GM23338 (cell line): Measurements from ENCODE around the gene ANO4. TPM values are rescaled to one million over a fixed set of nuclear protein-coding genes. Genes with fewer than 3 reads are reported as not detected.

Source experiments
- ATAC-seq: fragments of 200-7000 bp; cut with Tn5 transposase; 3 replicates; pipeline ENCODE4 v1.9.1; 2020
- DNase-seq: peaks from one replicate; pipeline ENCODE4 v3.0.0-alpha.2; 2015; ENCODE audit warnings: low spot score
- H2AFZ ChIP-seq: fragments of 200-600 bp; sonication (generic); 2 replicates; pipeline ENCODE4 v1.8.0; 2016; ENCODE audit warnings: antibody characterized with exemption, mild to moderate bottlenecking, moderate library complexity
- H3F3A ChIP-seq: fragments of 200-600 bp; sonication (generic); replicated peaks from 2 replicates; pipeline ENCODE4 v1.8.0; 2017; ENCODE audit warnings: antibody characterized with exemption, mixed run types, low read depth
- H3K27ac ChIP-seq: fragments of 200-600 bp; sonication (generic); 2 replicates; pipeline ENCODE4 v1.6.1; 2016; ENCODE audit warnings: low read depth
- H3K27me3 ChIP-seq: fragments of 200-600 bp; sonication (generic); 2 replicates; pipeline ENCODE4 v1.8.0; 2016; ENCODE audit warnings: mild to moderate bottlenecking, mixed run types, moderate library complexity; ENCODE audit not compliant: insufficient read depth
- H3K36me3 ChIP-seq: fragments of 200-600 bp; sonication (generic); 2 replicates; pipeline ENCODE4 v1.8.0; 2016; ENCODE audit warnings: mild to moderate bottlenecking; ENCODE audit not compliant: insufficient read depth
- H3K4me1 ChIP-seq: fragments of 200-600 bp; sonication (generic); 2 replicates; pipeline ENCODE4 v1.8.0; 2016; ENCODE audit warnings: mild to moderate bottlenecking, moderate library complexity; ENCODE audit not compliant: insufficient read depth
- H3K4me2 ChIP-seq: fragments of 200-600 bp; sonication (generic); 2 replicates; pipeline ENCODE4 v1.7.1; 2017; ENCODE audit warnings: mixed run types
- H3K4me3 ChIP-seq: fragments of 200-600 bp; sonication (generic); 2 replicates; pipeline ENCODE4 v1.6.1; 2016; ENCODE audit warnings: mixed run types
- H3K79me2 ChIP-seq: fragments of 200-600 bp; sonication (generic); replicated peaks from 2 replicates; pipeline ENCODE4 v1.8.0; 2017; ENCODE audit warnings: mild to moderate bottlenecking; ENCODE audit not compliant: insufficient read depth
- H3K9me2 ChIP-seq: fragments of 200-600 bp; sonication (generic); 2 replicates; pipeline ENCODE4 v1.8.0; 2017; ENCODE audit not compliant: insufficient read depth
- H4K20me1 ChIP-seq: fragments of 200-600 bp; sonication (generic); replicated peaks from 2 replicates; pipeline ENCODE4 v1.8.0; 2017; ENCODE audit warnings: mild to moderate bottlenecking; ENCODE audit not compliant: insufficient read depth
- H3K27ac Mint-ChIP-seq: 2 replicates; pipeline ENCODE4 v1.8.0; 2020; ENCODE audit warnings: inconsistent platforms, mild to moderate bottlenecking, moderate library complexity, mixed read lengths
- H3K27me3 Mint-ChIP-seq: 3 replicates; pipeline ENCODE4 v1.8.0; 2022; ENCODE audit warnings: low read depth, mild to moderate bottlenecking, moderate library complexity, mixed read lengths, inconsistent platforms; ENCODE audit not compliant: insufficient read depth, poor library complexity
- H3K36me3 Mint-ChIP-seq: 3 replicates; pipeline ENCODE4 v1.8.0; 2021; ENCODE audit warnings: low read depth, mild to moderate bottlenecking, inconsistent platforms, moderate library complexity, mixed read lengths
- H3K4me1 Mint-ChIP-seq: 3 replicates; pipeline ENCODE4 v1.8.0; 2020; ENCODE audit warnings: mild to moderate bottlenecking, inconsistent platforms, mixed read lengths
- H3K4me3 Mint-ChIP-seq: 3 replicates; pipeline ENCODE4 v1.8.0; 2021; ENCODE audit warnings: moderate library complexity, mild to moderate bottlenecking, inconsistent platforms, mixed read lengths
- H3K9me3 Mint-ChIP-seq: 3 replicates; pipeline ENCODE4 v1.8.0; 2020; ENCODE audit warnings: moderate library complexity, mild to moderate bottlenecking, inconsistent platforms, mixed read lengths
- CREB1 ChIP-seq: fragments of 250-450 bp; sonication (Bioruptor Pico); IDR thresholded peaks from 2 replicates; pipeline ENCODE4 v1.5.0; 2020; ENCODE audit warnings: low read depth, mild to moderate bottlenecking, moderate library complexity
- EZH2 ChIP-seq: fragments of 200-600 bp; sonication (generic); IDR thresholded peaks from one replicate; pipeline ENCODE4 v1.8.0; 2017; ENCODE audit warnings: antibody characterized with exemption, mild to moderate bottlenecking, low read depth; ENCODE audit not compliant: unreplicated experiment
- JUNB ChIP-seq: IDR thresholded peaks from one replicate; pipeline ENCODE4 v1.6.1; 2016; ENCODE audit warnings: antibody characterized with exemption; ENCODE audit not compliant: unreplicated experiment
- NANOG ChIP-seq: IDR thresholded peaks from 2 replicates; pipeline ENCODE4 v1.6.1; 2016; ENCODE audit warnings: antibody characterized with exemption, borderline replicate concordance
- STAT1 ChIP-seq: IDR thresholded peaks from one replicate; pipeline ENCODE4 v1.6.1; 2016; ENCODE audit warnings: antibody characterized with exemption; ENCODE audit not compliant: unreplicated experiment
- ZNF114 ChIP-seq: fragments of 250-450 bp; sonication (Bioruptor Pico); IDR thresholded peaks from 2 replicates; pipeline ENCODE4 v1.5.0; 2020; ENCODE audit warnings: mild to moderate bottlenecking, moderate library complexity
- ZNF331 ChIP-seq: fragments of 250-450 bp; sonication (Bioruptor Pico); IDR thresholded peaks from 2 replicates; pipeline ENCODE4 v1.5.0; 2020; ENCODE audit warnings: low read depth, mild to moderate bottlenecking, moderate library complexity
- polyA plus RNA-seq: library from polyadenylated mRNA; unstranded; fragments of >200 nt; fragmentation: Nextera tagmentation; extraction: Ambion mirVana; gene quantifications from 2 replicates; pipeline ENCODE4 v1.2.1, GENCODE V29; 2016
- total RNA-seq: library from RNA; depleted of rRNA; stranded (reverse); fragments of >200 nt; shearing (Covaris generic); gene quantifications from 2 replicates; pipeline ENCODE4 v1.2.3, GENCODE V29; 2014
- TF ChIP-seq, protein P1 (sequence below): IDR thresholded peaks from 2 replicates; pipeline ENCODE4 v1.6.1; 2016; ENCODE audit warnings: antibody characterized with exemption
- TF ChIP-seq, protein P2 (sequence below), 2 experiments: fragments of 200-600 bp in 1 of 2; sonication (generic) in 1 of 2; conservative IDR thresholded peaks; 2 replicates each; pipeline versions ENCODE4 v1.5.1 to v1.6.1; 2016 to 2017; ENCODE audit warnings: antibody characterized with exemption in 2 of 2, low read depth in 2 of 2, mild to moderate bottlenecking in 2 of 2, moderate library complexity in 1 of 2
- TF ChIP-seq, protein P3 (sequence below): IDR thresholded peaks from one replicate; pipeline ENCODE4 v1.6.1; 2018; ENCODE audit warnings: antibody characterized with exemption; ENCODE audit not compliant: unreplicated experiment
- TF ChIP-seq, protein P4 (sequence below): fragments of 250-450 bp; sonication (Bioruptor Pico); IDR thresholded peaks from 2 replicates; pipeline ENCODE4 v1.5.0; 2020; ENCODE audit warnings: mild to moderate bottlenecking, moderate library complexity

ANO4 gene
- total and polyA plus RNA-seq, 2 experiments from 2014 or later: 1.7 to 8.7 TPM

DNA sequence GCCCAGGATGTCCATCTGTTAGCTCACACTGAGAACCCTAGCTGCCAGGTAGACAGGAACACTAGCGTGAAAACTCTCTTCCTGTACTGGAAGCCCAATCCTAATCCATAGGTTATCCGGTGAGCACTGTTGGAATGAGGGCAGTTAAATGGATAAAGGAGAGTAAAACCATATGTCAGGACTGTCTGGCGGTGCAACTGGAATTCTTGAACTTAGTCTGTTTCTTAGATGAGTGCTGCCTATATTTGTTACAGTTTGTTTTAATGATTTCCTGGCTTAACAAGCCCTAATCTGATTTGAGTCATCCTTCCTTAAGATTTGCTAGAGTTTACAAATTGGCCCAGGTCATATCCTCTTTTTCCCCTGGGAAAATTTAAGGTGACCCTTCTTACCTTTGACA lies 104.7 kb downstream of the ANO4 start (continued):
- TF ChIP-seq, protein P1, sequence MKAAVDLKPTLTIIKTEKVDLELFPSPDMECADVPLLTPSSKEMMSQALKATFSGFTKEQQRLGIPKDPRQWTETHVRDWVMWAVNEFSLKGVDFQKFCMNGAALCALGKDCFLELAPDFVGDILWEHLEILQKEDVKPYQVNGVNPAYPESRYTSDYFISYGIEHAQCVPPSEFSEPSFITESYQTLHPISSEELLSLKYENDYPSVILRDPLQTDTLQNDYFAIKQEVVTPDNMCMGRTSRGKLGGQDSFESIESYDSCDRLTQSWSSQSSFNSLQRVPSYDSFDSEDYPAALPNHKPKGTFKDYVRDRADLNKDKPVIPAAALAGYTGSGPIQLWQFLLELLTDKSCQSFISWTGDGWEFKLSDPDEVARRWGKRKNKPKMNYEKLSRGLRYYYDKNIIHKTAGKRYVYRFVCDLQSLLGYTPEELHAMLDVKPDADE: no peak
- TF ChIP-seq, protein P2, sequence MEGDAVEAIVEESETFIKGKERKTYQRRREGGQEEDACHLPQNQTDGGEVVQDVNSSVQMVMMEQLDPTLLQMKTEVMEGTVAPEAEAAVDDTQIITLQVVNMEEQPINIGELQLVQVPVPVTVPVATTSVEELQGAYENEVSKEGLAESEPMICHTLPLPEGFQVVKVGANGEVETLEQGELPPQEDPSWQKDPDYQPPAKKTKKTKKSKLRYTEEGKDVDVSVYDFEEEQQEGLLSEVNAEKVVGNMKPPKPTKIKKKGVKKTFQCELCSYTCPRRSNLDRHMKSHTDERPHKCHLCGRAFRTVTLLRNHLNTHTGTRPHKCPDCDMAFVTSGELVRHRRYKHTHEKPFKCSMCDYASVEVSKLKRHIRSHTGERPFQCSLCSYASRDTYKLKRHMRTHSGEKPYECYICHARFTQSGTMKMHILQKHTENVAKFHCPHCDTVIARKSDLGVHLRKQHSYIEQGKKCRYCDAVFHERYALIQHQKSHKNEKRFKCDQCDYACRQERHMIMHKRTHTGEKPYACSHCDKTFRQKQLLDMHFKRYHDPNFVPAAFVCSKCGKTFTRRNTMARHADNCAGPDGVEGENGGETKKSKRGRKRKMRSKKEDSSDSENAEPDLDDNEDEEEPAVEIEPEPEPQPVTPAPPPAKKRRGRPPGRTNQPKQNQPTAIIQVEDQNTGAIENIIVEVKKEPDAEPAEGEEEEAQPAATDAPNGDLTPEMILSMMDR (conservative IDR thresholded peaks at IDR 0.05; ENCODE audit: low read depth in 2 of 2): no peak

DNA sequence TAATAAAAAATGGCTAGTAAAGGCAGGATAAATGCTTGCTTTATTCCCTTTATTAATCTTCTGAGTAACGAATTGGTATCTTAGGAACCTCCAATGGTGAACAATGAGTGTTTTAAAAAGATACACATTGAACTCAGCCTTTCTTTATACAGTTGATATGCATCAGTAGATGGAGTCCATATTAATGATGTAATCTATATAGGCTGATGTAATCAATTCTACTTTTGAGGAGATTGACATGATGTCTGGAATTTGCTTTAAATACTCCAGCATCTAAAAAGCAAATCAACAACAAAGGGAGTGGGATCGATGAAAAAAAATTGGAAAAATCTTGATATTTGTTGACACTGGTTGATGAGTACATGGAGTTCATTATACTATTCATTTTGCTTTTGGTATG lies 106.2 kb downstream of the ANO4 start:
- H3K27ac Mint-ChIP-seq: no peak overlapping the region
- TF ChIP-seq, protein P3, sequence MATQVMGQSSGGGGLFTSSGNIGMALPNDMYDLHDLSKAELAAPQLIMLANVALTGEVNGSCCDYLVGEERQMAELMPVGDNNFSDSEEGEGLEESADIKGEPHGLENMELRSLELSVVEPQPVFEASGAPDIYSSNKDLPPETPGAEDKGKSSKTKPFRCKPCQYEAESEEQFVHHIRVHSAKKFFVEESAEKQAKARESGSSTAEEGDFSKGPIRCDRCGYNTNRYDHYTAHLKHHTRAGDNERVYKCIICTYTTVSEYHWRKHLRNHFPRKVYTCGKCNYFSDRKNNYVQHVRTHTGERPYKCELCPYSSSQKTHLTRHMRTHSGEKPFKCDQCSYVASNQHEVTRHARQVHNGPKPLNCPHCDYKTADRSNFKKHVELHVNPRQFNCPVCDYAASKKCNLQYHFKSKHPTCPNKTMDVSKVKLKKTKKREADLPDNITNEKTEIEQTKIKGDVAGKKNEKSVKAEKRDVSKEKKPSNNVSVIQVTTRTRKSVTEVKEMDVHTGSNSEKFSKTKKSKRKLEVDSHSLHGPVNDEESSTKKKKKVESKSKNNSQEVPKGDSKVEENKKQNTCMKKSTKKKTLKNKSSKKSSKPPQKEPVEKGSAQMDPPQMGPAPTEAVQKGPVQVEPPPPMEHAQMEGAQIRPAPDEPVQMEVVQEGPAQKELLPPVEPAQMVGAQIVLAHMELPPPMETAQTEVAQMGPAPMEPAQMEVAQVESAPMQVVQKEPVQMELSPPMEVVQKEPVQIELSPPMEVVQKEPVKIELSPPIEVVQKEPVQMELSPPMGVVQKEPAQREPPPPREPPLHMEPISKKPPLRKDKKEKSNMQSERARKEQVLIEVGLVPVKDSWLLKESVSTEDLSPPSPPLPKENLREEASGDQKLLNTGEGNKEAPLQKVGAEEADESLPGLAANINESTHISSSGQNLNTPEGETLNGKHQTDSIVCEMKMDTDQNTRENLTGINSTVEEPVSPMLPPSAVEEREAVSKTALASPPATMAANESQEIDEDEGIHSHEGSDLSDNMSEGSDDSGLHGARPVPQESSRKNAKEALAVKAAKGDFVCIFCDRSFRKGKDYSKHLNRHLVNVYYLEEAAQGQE: no peak
- TF ChIP-seq JUNB (no peak), ZNF114 (CRISPR knock-in tag) (no peak), STAT1 (no peak), EZH2 (no peak), ZNF331 (CRISPR knock-in tag) (no peak), NANOG (no peak), CREB1 (CRISPR knock-in tag) (no peak)
- TF ChIP-seq, protein P4, sequence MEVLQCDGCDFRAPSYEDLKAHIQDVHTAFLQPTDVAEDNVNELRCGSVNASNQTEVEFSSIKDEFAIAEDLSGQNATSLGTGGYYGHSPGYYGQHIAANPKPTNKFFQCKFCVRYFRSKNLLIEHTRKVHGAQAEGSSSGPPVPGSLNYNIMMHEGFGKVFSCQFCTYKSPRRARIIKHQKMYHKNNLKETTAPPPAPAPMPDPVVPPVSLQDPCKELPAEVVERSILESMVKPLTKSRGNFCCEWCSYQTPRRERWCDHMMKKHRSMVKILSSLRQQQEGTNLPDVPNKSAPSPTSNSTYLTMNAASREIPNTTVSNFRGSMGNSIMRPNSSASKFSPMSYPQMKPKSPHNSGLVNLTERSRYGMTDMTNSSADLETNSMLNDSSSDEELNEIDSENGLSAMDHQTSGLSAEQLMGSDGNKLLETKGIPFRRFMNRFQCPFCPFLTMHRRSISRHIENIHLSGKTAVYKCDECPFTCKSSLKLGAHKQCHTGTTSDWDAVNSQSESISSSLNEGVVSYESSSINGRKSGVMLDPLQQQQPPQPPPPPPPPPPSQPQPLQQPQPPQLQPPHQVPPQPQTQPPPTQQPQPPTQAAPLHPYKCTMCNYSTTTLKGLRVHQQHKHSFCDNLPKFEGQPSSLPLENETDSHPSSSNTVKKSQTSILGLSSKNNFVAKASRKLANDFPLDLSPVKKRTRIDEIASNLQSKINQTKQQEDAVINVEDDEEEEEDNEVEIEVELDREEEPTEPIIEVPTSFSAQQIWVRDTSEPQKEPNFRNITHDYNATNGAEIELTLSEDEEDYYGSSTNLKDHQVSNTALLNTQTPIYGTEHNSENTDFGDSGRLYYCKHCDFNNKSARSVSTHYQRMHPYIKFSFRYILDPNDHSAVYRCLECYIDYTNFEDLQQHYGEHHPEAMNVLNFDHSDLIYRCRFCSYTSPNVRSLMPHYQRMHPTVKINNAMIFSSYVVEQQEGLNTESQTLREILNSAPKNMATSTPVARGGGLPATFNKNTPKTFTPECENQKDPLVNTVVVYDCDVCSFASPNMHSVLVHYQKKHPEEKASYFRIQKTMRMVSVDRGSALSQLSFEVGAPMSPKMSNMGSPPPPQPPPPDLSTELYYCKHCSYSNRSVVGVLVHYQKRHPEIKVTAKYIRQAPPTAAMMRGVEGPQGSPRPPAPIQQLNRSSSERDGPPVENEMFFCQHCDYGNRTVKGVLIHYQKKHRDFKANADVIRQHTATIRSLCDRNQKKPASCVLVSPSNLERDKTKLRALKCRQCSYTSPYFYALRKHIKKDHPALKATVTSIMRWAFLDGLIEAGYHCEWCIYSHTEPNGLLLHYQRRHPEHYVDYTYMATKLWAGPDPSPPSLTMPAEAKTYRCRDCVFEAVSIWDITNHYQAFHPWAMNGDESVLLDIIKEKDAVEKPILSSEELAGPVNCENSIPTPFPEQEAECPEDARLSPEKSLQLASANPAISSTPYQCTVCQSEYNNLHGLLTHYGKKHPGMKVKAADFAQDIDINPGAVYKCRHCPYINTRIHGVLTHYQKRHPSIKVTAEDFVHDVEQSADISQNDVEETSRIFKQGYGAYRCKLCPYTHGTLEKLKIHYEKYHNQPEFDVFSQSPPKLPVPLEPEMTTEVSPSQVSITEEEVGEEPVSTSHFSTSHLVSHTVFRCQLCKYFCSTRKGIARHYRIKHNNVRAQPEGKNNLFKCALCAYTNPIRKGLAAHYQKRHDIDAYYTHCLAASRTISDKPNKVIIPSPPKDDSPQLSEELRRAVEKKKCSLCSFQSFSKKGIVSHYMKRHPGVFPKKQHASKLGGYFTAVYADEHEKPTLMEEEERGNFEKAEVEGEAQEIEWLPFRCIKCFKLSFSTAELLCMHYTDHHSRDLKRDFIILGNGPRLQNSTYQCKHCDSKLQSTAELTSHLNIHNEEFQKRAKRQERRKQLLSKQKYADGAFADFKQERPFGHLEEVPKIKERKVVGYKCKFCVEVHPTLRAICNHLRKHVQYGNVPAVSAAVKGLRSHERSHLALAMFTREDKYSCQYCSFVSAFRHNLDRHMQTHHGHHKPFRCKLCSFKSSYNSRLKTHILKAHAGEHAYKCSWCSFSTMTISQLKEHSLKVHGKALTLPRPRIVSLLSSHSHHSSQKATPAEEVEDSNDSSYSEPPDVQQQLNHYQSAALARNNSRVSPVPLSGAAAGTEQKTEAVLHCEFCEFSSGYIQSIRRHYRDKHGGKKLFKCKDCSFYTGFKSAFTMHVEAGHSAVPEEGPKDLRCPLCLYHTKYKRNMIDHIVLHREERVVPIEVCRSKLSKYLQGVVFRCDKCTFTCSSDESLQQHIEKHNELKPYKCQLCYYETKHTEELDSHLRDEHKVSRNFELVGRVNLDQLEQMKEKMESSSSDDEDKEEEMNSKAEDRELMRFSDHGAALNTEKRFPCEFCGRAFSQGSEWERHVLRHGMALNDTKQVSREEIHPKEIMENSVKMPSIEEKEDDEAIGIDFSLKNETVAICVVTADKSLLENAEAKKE (CRISPR knock-in tag): no peak
- TF ChIP-seq, protein P2 (conservative IDR thresholded peaks at IDR 0.05; ENCODE audit: low read depth in 2 of 2): no peak

More for the DNA sequence above, 106.2 kb downstream of the ANO4 start:
- Mint-ChIP-seq H3K4me1 (no peaks in the 10 kb centered on the region), H3K4me3 (no peak overlapping the region), H3K36me3 (no peaks in the 10 kb centered on the region), H3K27me3 (no peaks in the 10 kb centered on the region), H3K9me3 (no peaks in the 10 kb centered on the region)
- H3K9me2 ChIP-seq: no peaks in the 10 kb centered on the region; the same call in 1 of the 2 replicates
- no peak overlapping the region for H3K4me2 ChIP-seq
- DNase-seq (no peak), ATAC-seq (no peak)
- H3K36me3 ChIP-seq: no peaks in the 10 kb centered on the region
- H2AFZ ChIP-seq: no peak overlapping the region
- H3K4me1 ChIP-seq: no peaks in the 10 kb centered on the region
- H3K27ac ChIP-seq: no peak overlapping the region
- no peaks in the 10 kb centered on the region for H3K27me3 ChIP-seq
- no peaks in the 10 kb centered on the region for H3K79me2 ChIP-seq
- H3F3A ChIP-seq: no peaks in the 10 kb centered on the region
- no peak overlapping the region for H3K4me3 ChIP-seq
- H4K20me1 ChIP-seq: no peaks in the 10 kb centered on the region
